Activated naive CD8-positive, alpha-beta T cell treated with anti-CD3 and anti-CD28 coated beads for 36 hours (primary cell): ENCODE measurements around the gene LRFN3. TPM values are rescaled to one million over a fixed set of nuclear protein-coding genes. Genes with fewer than 3 reads are reported as not detected.

Source experiments
- DNase-seq: peaks from one replicate; pipeline ENCODE4 v3.0.0; 2021
- H3K27ac Mint-ChIP-seq: one replicate; pipeline ENCODE4 v1.8.0; 2022; ENCODE audit warnings: mild to moderate bottlenecking, moderate library complexity, mixed read lengths
- H3K27me3 Mint-ChIP-seq: one replicate; pipeline ENCODE4 v1.8.0; 2022; ENCODE audit warnings: mild to moderate bottlenecking, mixed read lengths
- H3K36me3 Mint-ChIP-seq: one replicate; pipeline ENCODE4 v1.8.0; 2021; ENCODE audit warnings: mild to moderate bottlenecking, mixed read lengths
- H3K4me1 Mint-ChIP-seq: one replicate; pipeline ENCODE4 v1.8.0; 2021; ENCODE audit warnings: mixed read lengths
- H3K4me3 Mint-ChIP-seq: one replicate; pipeline ENCODE4 v1.8.0; 2022; ENCODE audit warnings: mild to moderate bottlenecking, moderate library complexity, mixed read lengths
- H3K9me3 Mint-ChIP-seq: one replicate; pipeline ENCODE4 v1.8.0; 2022; ENCODE audit warnings: mixed read lengths
- total RNA-seq, 2 experiments: library from RNA; stranded (reverse); gene quantifications; one replicate each; pipeline ENCODE4 v1.2.3, GENCODE V29; 2021

The LRFN3 gene
- total RNA-seq, 2 experiments from 2014 or later: 5.8 to 7.1 TPM

DNA sequence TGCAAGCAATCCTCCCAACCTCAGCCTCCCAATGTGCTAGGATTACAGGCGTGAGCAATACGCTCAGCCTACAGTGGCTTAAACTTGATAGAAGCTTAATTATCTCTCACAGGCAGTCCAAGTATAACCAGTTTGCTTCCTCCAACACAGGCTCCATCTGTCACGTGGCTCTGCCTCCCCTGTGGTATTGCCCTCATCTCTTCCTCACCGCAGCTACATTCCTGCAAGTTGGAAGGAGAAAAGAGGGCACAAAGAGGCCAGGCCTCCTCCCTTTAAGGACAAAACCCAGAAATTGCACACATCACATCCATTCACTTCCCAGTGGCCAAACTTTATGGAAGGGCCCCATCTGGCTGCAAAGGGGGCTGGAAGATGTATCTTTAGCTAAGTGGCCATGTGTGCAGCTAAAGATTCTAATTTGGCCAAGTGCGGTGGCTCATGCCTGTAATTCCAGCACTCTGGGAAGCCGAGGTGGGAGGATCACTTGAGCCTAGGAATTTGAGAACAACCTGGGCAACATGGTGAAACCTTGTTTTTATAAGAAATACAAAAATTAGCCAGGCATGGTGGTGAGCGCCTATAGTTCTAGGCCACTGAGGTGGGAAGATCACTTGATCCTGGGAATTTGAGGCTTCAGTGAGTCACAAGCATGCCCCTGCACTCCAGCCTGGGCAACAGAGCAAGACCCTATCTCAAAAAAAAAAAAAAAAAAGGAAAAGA is 55.7 kb downstream of the LRFN3 start:
- peaks cover 13% of the 10 kb centered on the region for H3K36me3 Mint-ChIP-seq
- H3K4me3 Mint-ChIP-seq: no peak overlapping the region
- no peak overlapping the region for H3K27ac Mint-ChIP-seq
- peaks cover 14% of the 10 kb centered on the region for H3K27me3 Mint-ChIP-seq
- peaks cover 1% of the 10 kb centered on the region for H3K9me3 Mint-ChIP-seq
- no peak for DNase-seq
- H3K4me1 Mint-ChIP-seq: peaks cover 16% of the 10 kb centered on the region

GRCh38 chr19:35992907-35993765 is 57.0 kb downstream of the LRFN3 start:
- Mint-ChIP-seq H3K4me3 (no peak overlapping the region), H3K27me3 (peaks cover 5% of the 10 kb centered on the region), H3K9me3 (no peaks in the 10 kb centered on the region), H3K4me1 (peaks cover 23% of the 10 kb centered on the region), H3K36me3 (peaks cover 15% of the 10 kb centered on the region), H3K27ac (no peak overlapping the region)
- no peak for DNase-seq

DNA sequence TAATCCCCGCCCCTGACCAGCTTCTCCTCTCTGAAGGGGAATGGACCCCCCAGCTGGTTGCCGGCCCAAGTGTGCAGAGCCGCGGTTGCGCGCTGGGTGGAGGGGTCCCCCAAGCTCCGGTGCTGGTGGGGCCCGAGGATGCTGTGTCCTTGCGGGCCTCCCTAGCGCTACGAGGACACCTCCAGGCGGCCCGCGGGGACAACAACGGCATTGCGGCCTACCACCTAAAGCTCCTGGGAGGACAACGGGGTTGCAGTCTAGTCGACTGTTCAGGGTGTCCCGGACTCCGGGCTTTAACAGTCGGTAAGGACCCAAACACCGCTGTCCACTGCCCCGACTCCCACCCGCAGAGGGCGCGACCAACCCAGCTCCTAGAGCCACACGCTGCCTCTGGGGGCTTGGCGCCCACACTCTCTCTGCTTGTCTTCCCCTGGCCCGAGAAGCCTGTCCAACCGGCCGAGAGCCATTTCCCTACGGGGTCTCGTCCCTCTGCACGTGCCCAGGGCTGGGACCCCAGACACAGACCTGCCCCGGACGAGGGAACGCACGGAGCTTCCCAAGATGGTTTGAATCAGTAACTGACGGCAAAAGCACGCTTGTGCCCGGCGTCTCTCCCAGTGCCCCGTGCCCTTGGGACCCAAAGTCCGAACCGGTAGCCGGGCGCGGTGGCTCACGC is 57.9 kb downstream of the LRFN3 start:
- Mint-ChIP-seq H3K4me1 (peaks cover 23% of the 10 kb centered on the region), H3K9me3 (no peaks in the 10 kb centered on the region), H3K36me3 (peaks cover 15% of the 10 kb centered on the region), H3K27ac (no peak overlapping the region), H3K27me3 (no peaks in the 10 kb centered on the region), H3K4me3 (peak overlapping the region; percentile 74)
- DNase-seq: peak; percentile 37

Other genes with a start within 250 kb of the LRFN3 start
- gene ZBTB32, start 231.8 kb upstream of the LRFN3 start, total RNA-seq: 100 to 1,000 TPM; 220 to 238 TPM
- gene KMT2B, start 218.4 kb upstream of the LRFN3 start, total RNA-seq: 10 to 100 TPM; 42.2 to 45.5 TPM
- gene IGFLR1, start 193.9 kb upstream of the LRFN3 start, total RNA-seq: 10 to 100 TPM; 79.2 to 80.6 TPM
- gene U2AF1L4, start 191.0 kb upstream of the LRFN3 start, total RNA-seq: 10 to 100 TPM; 42.3 to 43.9 TPM
- gene PSENEN, start 190.7 kb upstream of the LRFN3 start, total RNA-seq: 10 to 100 TPM; 38.5 to 41.6 TPM
- 1 to 10 TPM; 5.1 to 7.0 TPM for gene LIN37, start 187.8 kb upstream of the LRFN3 start, total RNA-seq
- gene HSPB6, start 179.3 kb upstream of the LRFN3 start, total RNA-seq: under 1 TPM; 0.39 to 0.78 TPM
- 10 to 100 TPM; 29.9 to 33.3 TPM for gene PROSER3, start 178.2 kb upstream of the LRFN3 start, total RNA-seq
- gene ARHGAP33, start 160.8 kb upstream of the LRFN3 start, total RNA-seq: 10 to 100 TPM; 15.0 to 16.3 TPM
- not detected for gene PRODH2, start 123.5 kb upstream of the LRFN3 start, total RNA-seq
- gene NPHS1, start 83.9 kb upstream of the LRFN3 start, total RNA-seq: under 1 TPM; 0.36 to 0.49 TPM
- gene KIRREL2, start 79.5 kb upstream of the LRFN3 start, total RNA-seq: 1 to 10 TPM; 2.3 to 2.4 TPM
- under 1 TPM; 0.68 to 0.88 TPM for gene APLP1, start 67.8 kb upstream of the LRFN3 start, total RNA-seq
- gene NFKBID, start 35.8 kb upstream of the LRFN3 start, total RNA-seq: 10 to 100 TPM; 72.2 to 73.7 TPM
- 10 to 100 TPM; 44.9 to 53.8 TPM for gene HCST, start 33.8 kb upstream of the LRFN3 start, total RNA-seq
- gene TYROBP, start 28.1 kb upstream of the LRFN3 start, total RNA-seq: not detected
- gene SDHAF1, start 58.8 kb downstream of the LRFN3 start, total RNA-seq: 10 to 100 TPM; 22.6 to 23.1 TPM
- 1 to 10 TPM in 1 of 2 experiments, under 1 TPM in 1; 0.99 to 1.8 TPM for gene SYNE4, start 72.4 kb downstream of the LRFN3 start, total RNA-seq
- gene ALKBH6, start 77.8 kb downstream of the LRFN3 start, total RNA-seq: 10 to 100 TPM; 35.0 to 35.5 TPM
- under 1 TPM; 0.25 to 0.60 TPM for gene CLIP3, start 96.5 kb downstream of the LRFN3 start, total RNA-seq
- 1 to 10 TPM; 2.4 to 2.7 TPM for gene THAP8, start 117.9 kb downstream of the LRFN3 start, total RNA-seq
- gene WDR62, start 118.5 kb downstream of the LRFN3 start, total RNA-seq: 10 to 100 TPM; 19.1 to 20.4 TPM
- not detected for gene OVOL3, start 174.8 kb downstream of the LRFN3 start, total RNA-seq
- 10 to 100 TPM; 93.4 to 94.0 TPM for gene POLR2I, start 178.5 kb downstream of the LRFN3 start, total RNA-seq
- 10 to 100 TPM; 89.2 to 91.1 TPM for gene TBCB, start 179.1 kb downstream of the LRFN3 start, total RNA-seq
- gene CAPNS1, start 203.7 kb downstream of the LRFN3 start, total RNA-seq: 100 to 1,000 TPM; 292 to 307 TPM
- gene COX7A1, start 216.1 kb downstream of the LRFN3 start, total RNA-seq: not detected